HG03159 (cell line): Measurements from ENCODE around the gene P4HA2.

Experiments used
- ATAC-seq: cut with Tn5 transposase; IDR thresholded peaks from one replicate; pipeline ENCODE4 v1.9.1; 2021; ENCODE audit warnings: mild to moderate bottlenecking, moderate library complexity; ENCODE audit not compliant: unreplicated experiment

The P4HA2 gene

GRCh38 chr5:132227485-132228240 lies at the start of gene P4HA2:
Gene P4HA2, minus strand, starts transcription at chr5:132227853. Its CDS starts 9,227 bp downstream, at chr5:132218626.
- ATAC-seq, result peak; percentile 88

- ATAC-seq, result no peak
These were observed 49.6 kb upstream of the P4HA2 start for GRCh38 chr5:132277256-132277655.

- ATAC-seq, result no peak
These were observed 47.9 kb upstream of the P4HA2 start for GRCh38 chr5:132275367-132276220.

- no peak for ATAC-seq
These were observed 46.6 kb upstream of the P4HA2 start for GRCh38 chr5:132274050-132274792.

- no peak for ATAC-seq
These were observed 46.0 kb upstream of the P4HA2 start for GRCh38 chr5:132273631-132274030.

GRCh38 chr5:132272311-132273210 lies 44.9 kb upstream of the P4HA2 start:
- no peak for ATAC-seq

GRCh38 chr5:132271251-132272246 lies 43.9 kb upstream of the P4HA2 start:
- ATAC-seq, result no peak

- ATAC-seq, result no peak
These were observed 43.1 kb upstream of the P4HA2 start for GRCh38 chr5:132270706-132271105.

- no peak for ATAC-seq
These were observed 42.6 kb upstream of the P4HA2 start for GRCh38 chr5:132270335-132270665.

GRCh38 chr5:132269635-132270334 lies 42.1 kb upstream of the P4HA2 start:
- no peak for ATAC-seq

- ATAC-seq, result peak; percentile 59
These were observed 41.3 kb upstream of the P4HA2 start for GRCh38 chr5:132268769-132269551.

GRCh38 chr5:132267931-132268768 lies 40.5 kb upstream of the P4HA2 start:
- no peak for ATAC-seq

GRCh38 chr5:132267166-132267739 lies 39.6 kb upstream of the P4HA2 start:
- ATAC-seq, result no peak

GRCh38 chr5:132266836-132267160 lies 39.1 kb upstream of the P4HA2 start:
- ATAC-seq, result no peak

- no peak for ATAC-seq
These were observed 38.6 kb upstream of the P4HA2 start for GRCh38 chr5:132266031-132266835.
